Measurements from ENCODE around the gene SLC4A1.

- TF ChIP-seq, protein P1, sequence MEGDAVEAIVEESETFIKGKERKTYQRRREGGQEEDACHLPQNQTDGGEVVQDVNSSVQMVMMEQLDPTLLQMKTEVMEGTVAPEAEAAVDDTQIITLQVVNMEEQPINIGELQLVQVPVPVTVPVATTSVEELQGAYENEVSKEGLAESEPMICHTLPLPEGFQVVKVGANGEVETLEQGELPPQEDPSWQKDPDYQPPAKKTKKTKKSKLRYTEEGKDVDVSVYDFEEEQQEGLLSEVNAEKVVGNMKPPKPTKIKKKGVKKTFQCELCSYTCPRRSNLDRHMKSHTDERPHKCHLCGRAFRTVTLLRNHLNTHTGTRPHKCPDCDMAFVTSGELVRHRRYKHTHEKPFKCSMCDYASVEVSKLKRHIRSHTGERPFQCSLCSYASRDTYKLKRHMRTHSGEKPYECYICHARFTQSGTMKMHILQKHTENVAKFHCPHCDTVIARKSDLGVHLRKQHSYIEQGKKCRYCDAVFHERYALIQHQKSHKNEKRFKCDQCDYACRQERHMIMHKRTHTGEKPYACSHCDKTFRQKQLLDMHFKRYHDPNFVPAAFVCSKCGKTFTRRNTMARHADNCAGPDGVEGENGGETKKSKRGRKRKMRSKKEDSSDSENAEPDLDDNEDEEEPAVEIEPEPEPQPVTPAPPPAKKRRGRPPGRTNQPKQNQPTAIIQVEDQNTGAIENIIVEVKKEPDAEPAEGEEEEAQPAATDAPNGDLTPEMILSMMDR (IDR thresholded peaks at IDR 0.05; ENCODE audit: poor library complexity): peak; percentile 71
- TF ChIP-seq EZH2 (IDR thresholded peaks at IDR 0.05; ENCODE audit: borderline replicate concordance): no peak
- TF ChIP-seq EZH2phosphoT487 (IDR thresholded peaks at IDR 0.05; ENCODE audit: low read depth, severe bottlenecking, unreplicated experiment): no peak
These were observed 49.4 kb downstream of the SLC4A1 start for GRCh38 chr17:44218344-44219107.
